Activated CD4-positive, alpha-beta T cell treated with anti-CD3 and anti-CD28 coated beads for 48 hours (primary cell): ENCODE results near the gene ADRM1.

Experiments used
- DNase-seq: peaks from one replicate; pipeline ENCODE4 v3.0.0-alpha.2; 2020

Gene ADRM1

GRCh38 chr20:62302341-62303061 lies at the start of gene ADRM1:
TSS of gene ADRM1 (plus strand) at chr20:62302997. CDS start at chr20:62303569, 572 bp downstream.
- peak; percentile 97 for DNase-seq

GRCh38 chr20:62253398-62253797 lies 49.4 kb upstream of the ADRM1 start:
- no peak for DNase-seq

GRCh38 chr20:62254021-62254724 lies 48.6 kb upstream of the ADRM1 start:
- no peak for DNase-seq

GRCh38 chr20:62255976-62256375 lies 46.8 kb upstream of the ADRM1 start:
- no peak for DNase-seq

GRCh38 chr20:62258499-62259293 lies 44.1 kb upstream of the ADRM1 start:
- no peak for DNase-seq

GRCh38 chr20:62259294-62259565 lies 43.6 kb upstream of the ADRM1 start:
- no peak for DNase-seq

- no peak for DNase-seq
These were observed 40.7 kb upstream of the ADRM1 start for GRCh38 chr20:62262064-62262463.

- no peak for DNase-seq
These were observed 39.4 kb upstream of the ADRM1 start for GRCh38 chr20:62263396-62263795.

- DNase-seq = no peak
These were observed 37.4 kb upstream of the ADRM1 start for GRCh38 chr20:62265365-62265764.

GRCh38 chr20:62266340-62266739 lies 36.5 kb upstream of the ADRM1 start:
- DNase-seq = peak; percentile 20

GRCh38 chr20:62266851-62267250 lies 35.9 kb upstream of the ADRM1 start:
- no peak for DNase-seq

GRCh38 chr20:62267543-62267942 lies 35.3 kb upstream of the ADRM1 start:
- no peak for DNase-seq

GRCh38 chr20:62268228-62268900 lies 34.4 kb upstream of the ADRM1 start:
- DNase-seq = no peak

- DNase-seq = no peak
These were observed 33.4 kb upstream of the ADRM1 start for GRCh38 chr20:62269378-62269777.

- DNase-seq = no peak
These were observed 32.9 kb upstream of the ADRM1 start for GRCh38 chr20:62269871-62270270.

GRCh38 chr20:62272200-62272599 lies 30.6 kb upstream of the ADRM1 start:
- no peak for DNase-seq

GRCh38 chr20:62273416-62273815 lies 29.4 kb upstream of the ADRM1 start:
- DNase-seq = no peak

- DNase-seq = no peak
These were observed 28.4 kb upstream of the ADRM1 start for GRCh38 chr20:62274332-62274950.

- DNase-seq = no peak
These were observed 27.6 kb upstream of the ADRM1 start for GRCh38 chr20:62275219-62275618.

GRCh38 chr20:62276439-62276838 lies 26.4 kb upstream of the ADRM1 start:
- DNase-seq = no peak

GRCh38 chr20:62277253-62277652 lies 25.5 kb upstream of the ADRM1 start:
- DNase-seq = no peak

GRCh38 chr20:62280303-62280702 lies 22.5 kb upstream of the ADRM1 start:
- no peak for DNase-seq
